ENCODE data around the gene P3R3URF.

DNA sequence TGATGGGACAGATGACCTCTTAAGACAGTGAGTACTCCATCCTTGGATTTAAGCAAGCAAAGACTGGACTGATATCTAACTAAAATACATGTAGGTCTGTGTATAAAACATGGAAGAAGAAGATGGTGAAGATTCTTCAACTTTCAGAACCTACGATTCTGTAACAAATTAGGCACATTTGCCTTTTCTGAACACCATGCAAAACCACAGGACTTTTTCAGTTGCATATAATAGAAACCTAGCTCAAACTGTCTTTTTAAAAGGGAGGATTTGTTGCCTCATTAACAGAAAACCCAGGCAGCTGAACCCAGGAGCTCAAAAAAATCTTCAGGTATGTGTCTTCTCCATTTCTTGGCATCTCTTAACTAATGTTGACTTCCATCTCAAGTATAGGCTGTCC, 16.1 kb downstream of the P3R3URF start:
- no peak for TF ChIP-seq POLR2A (IDR thresholded peaks at IDR 0.05)
- TF ChIP-seq, protein P1, sequence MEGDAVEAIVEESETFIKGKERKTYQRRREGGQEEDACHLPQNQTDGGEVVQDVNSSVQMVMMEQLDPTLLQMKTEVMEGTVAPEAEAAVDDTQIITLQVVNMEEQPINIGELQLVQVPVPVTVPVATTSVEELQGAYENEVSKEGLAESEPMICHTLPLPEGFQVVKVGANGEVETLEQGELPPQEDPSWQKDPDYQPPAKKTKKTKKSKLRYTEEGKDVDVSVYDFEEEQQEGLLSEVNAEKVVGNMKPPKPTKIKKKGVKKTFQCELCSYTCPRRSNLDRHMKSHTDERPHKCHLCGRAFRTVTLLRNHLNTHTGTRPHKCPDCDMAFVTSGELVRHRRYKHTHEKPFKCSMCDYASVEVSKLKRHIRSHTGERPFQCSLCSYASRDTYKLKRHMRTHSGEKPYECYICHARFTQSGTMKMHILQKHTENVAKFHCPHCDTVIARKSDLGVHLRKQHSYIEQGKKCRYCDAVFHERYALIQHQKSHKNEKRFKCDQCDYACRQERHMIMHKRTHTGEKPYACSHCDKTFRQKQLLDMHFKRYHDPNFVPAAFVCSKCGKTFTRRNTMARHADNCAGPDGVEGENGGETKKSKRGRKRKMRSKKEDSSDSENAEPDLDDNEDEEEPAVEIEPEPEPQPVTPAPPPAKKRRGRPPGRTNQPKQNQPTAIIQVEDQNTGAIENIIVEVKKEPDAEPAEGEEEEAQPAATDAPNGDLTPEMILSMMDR (IDR thresholded peaks at IDR 0.05), result no peak
